A673 (cell line): ENCODE measurements around the gene PRDM16. TPM values are rescaled to one million over a fixed set of nuclear protein-coding genes. Genes with fewer than 3 reads are reported as not detected.
A peak's percentile ranks its signal among the peaks of the same experiment; 100 is the strongest.

ENCODE experiments used
- BruUV-seq: library from RNA; stranded (reverse); fragments of 400-500 nt; replicated peaks from 2 replicates; lab custom pipeline; 2021; lab: Mats Ljungman, UMichigan
- CTCF ChIA-PET: fragments of 300-600 bp; sonication (Branson Sonifier 250); formaldehyde crosslinking; loops from one replicate; lab custom pipeline; 2022; ENCODE audit warnings: antibody characterized with exemption; lab: Charles Lee
- POLR2A ChIA-PET: fragments of 300-600 bp; sonication (Branson Sonifier 250); formaldehyde crosslinking; loops from one replicate; lab custom pipeline; 2022; ENCODE audit warnings: antibody characterized with exemption; ENCODE audit not compliant: low non-redundant PET; lab: Charles Lee
- DNase-seq: peaks from one replicate; pipeline ENCODE4 v3.0.0-alpha.2; 2015; ENCODE audit warnings: low spot score
- H3K27ac ChIP-seq: fragments of 200-600 bp; sonication (generic); 2 replicates; pipeline ENCODE4 v1.5.1; 2016; ENCODE audit warnings: mixed run types, low read depth, mild to moderate bottlenecking, mixed read lengths, antibody characterized with exemption, low read length; ENCODE audit not compliant: poor library complexity, severe bottlenecking
- H3K27me3 ChIP-seq: fragments of 200-600 bp; sonication (generic); replicated peaks from 2 replicates; pipeline ENCODE4 v1.6.1; 2017; ENCODE audit warnings: mixed run types, low read depth, mild to moderate bottlenecking, mixed read lengths, antibody characterized with exemption, low read length; ENCODE audit not compliant: insufficient read depth, poor library complexity
- H3K36me3 ChIP-seq: fragments of 200-600 bp; sonication (generic); 2 replicates; pipeline ENCODE4 v1.6.1; 2016; ENCODE audit warnings: mixed run types, mild to moderate bottlenecking, mixed read lengths, antibody characterized with exemption, low read length; ENCODE audit not compliant: insufficient read depth, poor library complexity, severe bottlenecking
- H3K4me1 ChIP-seq: fragments of 200-600 bp; sonication (generic); 2 replicates; pipeline ENCODE4 v1.6.1; 2017; ENCODE audit warnings: mixed run types, mild to moderate bottlenecking, mixed read lengths, antibody characterized with exemption, low read length; ENCODE audit not compliant: insufficient read depth, poor library complexity, severe bottlenecking
- H3K4me3 ChIP-seq: fragments of 200-600 bp; sonication (generic); 2 replicates; pipeline ENCODE4 v1.5.1; 2016; ENCODE audit warnings: low read depth, mixed run types, mild to moderate bottlenecking, mixed read lengths, low read length; ENCODE audit not compliant: poor library complexity, severe bottlenecking
- H3K9me3 ChIP-seq: fragments of 200-600 bp; sonication (generic); 2 replicates; pipeline ENCODE4 v1.6.1; 2016; ENCODE audit warnings: mixed run types, low read depth, mild to moderate bottlenecking, mixed read lengths, antibody characterized with exemption, low read length; ENCODE audit not compliant: poor library complexity, severe bottlenecking
- CTCF ChIP-seq: fragments of 300-800, 200-600 bp; sonication (generic); conservative IDR thresholded peaks from 2 replicates; pipeline ENCODE4 v1.5.1; 2017; ENCODE audit warnings: low read depth, mild to moderate bottlenecking, antibody characterized with exemption, low read length, moderate library complexity, mixed read lengths
- EZH2 ChIP-seq: fragments of 200-600 bp; sonication (generic); IDR thresholded peaks from 2 replicates; pipeline ENCODE4 v1.6.1; 2017; ENCODE audit warnings: borderline replicate concordance, low read depth, mild to moderate bottlenecking, mixed read lengths, antibody characterized with exemption, low read length; ENCODE audit not compliant: poor library complexity, severe bottlenecking
- intact Hi-C: fragments of 100-400 bp; cut with micrococcal nuclease; formaldehyde crosslinking; loops from one replicate; pipeline ENCODE4 v1.10.0; 2022; ENCODE audit not compliant: unreplicated experiment
- total RNA-seq: library from RNA; stranded (reverse); gene quantifications from 2 replicates; pipeline ENCODE4 v1.2.3, GENCODE V29; 2021

Gene PRDM16
- total RNA-seq, 1 experiment from 2014 or later = 0.49 TPM

GRCh38 chr1:3320246-3321152 is 251.5 kb downstream of the PRDM16 start:
- Histone ChIP-seq H3K27me3 (no peaks in the 10 kb centered on the region), H3K4me1 (peaks cover 18% of the 10 kb centered on the region), H3K36me3 (no peaks in the 10 kb centered on the region), H3K4me3 (no peak overlapping the region), H3K27ac (no peak overlapping the region), H3K9me3 (no peaks in the 10 kb centered on the region)
- no peak for DNase-seq
- CTCF ChIA-PET = interaction anchor here (1.2 kb wide), 1 partner anchor 19 kb away, joined by 4 read pairs; no protein-coding TSS in a partner anchor
- intact Hi-C loops = no loop called here
- TF ChIP-seq EZH2 = no peak
- TF ChIP-seq CTCF = no peak
- POLR2A ChIA-PET = no interaction called here
- BruUV-seq = no TSS peak

- no peak for TF ChIP-seq EZH2
- no peak for TF ChIP-seq CTCF
- CTCF ChIA-PET = no interaction called here
- Histone ChIP-seq H3K4me1 (peaks cover 15% of the 10 kb centered on the region), H3K36me3 (no peaks in the 10 kb centered on the region), H3K27ac (peak overlapping the region; percentile 69), H3K9me3 (no peaks in the 10 kb centered on the region), H3K4me3 (no peak overlapping the region), H3K27me3 (no peaks in the 10 kb centered on the region)
- POLR2A ChIA-PET = no interaction called here
- intact Hi-C loops = no loop called here
- BruUV-seq = no TSS peak
- peak; percentile 25 for DNase-seq
Measured at GRCh38 chr1:3321559-3322449, 252.8 kb downstream of the PRDM16 start.

- peak overlapping the region; percentile 69 for H3K27ac ChIP-seq
- no peaks in the 10 kb centered on the region for H3K36me3 ChIP-seq
- TF ChIP-seq CTCF = no peak
- no peaks in the 10 kb centered on the region for H3K9me3 ChIP-seq
- CTCF ChIA-PET = no interaction called here
- no peak for DNase-seq
- no peaks in the 10 kb centered on the region for H3K27me3 ChIP-seq
- H3K4me1 ChIP-seq = peaks cover 15% of the 10 kb centered on the region
- intact Hi-C loops = no loop called here
- H3K4me3 ChIP-seq = no peak overlapping the region
- BruUV-seq = no TSS peak
- POLR2A ChIA-PET = no interaction called here
Measured at GRCh38 chr1:3322450-3323020, 253.5 kb downstream of the PRDM16 start.
